Loucy (cell line): ENCODE measurements around the gene THPO.

Experiments used
- CTCF ChIP-seq: fragments of 200-600 bp; sonication (generic); conservative IDR thresholded peaks from 2 replicates; pipeline ENCODE4 v1.5.1; 2014; ENCODE audit warnings: mild to moderate bottlenecking, antibody characterized with exemption, low read length
- EZH2phosphoT487 ChIP-seq: fragments of 200-600 bp; IDR thresholded peaks from 2 replicates; pipeline ENCODE4 v1.6.1; 2018; ENCODE audit warnings: antibody characterized with exemption, mild to moderate bottlenecking, moderate library complexity, borderline replicate concordance

GRCh38 chr3:184358921-184359350, 19.1 kb downstream of the THPO start:
- no peak for TF ChIP-seq CTCF
- no peak for TF ChIP-seq EZH2phosphoT487
